Measurements from ENCODE around the gene ZAP70.

- TF ChIP-seq, protein P1, sequence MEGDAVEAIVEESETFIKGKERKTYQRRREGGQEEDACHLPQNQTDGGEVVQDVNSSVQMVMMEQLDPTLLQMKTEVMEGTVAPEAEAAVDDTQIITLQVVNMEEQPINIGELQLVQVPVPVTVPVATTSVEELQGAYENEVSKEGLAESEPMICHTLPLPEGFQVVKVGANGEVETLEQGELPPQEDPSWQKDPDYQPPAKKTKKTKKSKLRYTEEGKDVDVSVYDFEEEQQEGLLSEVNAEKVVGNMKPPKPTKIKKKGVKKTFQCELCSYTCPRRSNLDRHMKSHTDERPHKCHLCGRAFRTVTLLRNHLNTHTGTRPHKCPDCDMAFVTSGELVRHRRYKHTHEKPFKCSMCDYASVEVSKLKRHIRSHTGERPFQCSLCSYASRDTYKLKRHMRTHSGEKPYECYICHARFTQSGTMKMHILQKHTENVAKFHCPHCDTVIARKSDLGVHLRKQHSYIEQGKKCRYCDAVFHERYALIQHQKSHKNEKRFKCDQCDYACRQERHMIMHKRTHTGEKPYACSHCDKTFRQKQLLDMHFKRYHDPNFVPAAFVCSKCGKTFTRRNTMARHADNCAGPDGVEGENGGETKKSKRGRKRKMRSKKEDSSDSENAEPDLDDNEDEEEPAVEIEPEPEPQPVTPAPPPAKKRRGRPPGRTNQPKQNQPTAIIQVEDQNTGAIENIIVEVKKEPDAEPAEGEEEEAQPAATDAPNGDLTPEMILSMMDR (IDR thresholded peaks at IDR 0.05): peak; percentile 95
- TF ChIP-seq MAZ (IDR thresholded peaks at IDR 0.05; ENCODE audit: borderline replicate concordance, low read depth, low read length) (no peak), POLR2A (IDR thresholded peaks at IDR 0.05; ENCODE audit: low read length) (no peak), ZFP36 (IDR thresholded peaks at IDR 0.05; ENCODE audit: borderline replicate concordance, partially characterized antibody) (no peak), RCOR1 (IDR thresholded peaks at IDR 0.05; ENCODE audit: low read depth, low read length) (no peak), JUN (IDR thresholded peaks at IDR 0.05) (no peak), POLR2AphosphoS2 (conservative IDR thresholded peaks at IDR 0.05; ENCODE audit: low read length) (no peak), SREBF2 (IDR thresholded peaks at IDR 0.05) (no peak), MAFK (IDR thresholded peaks at IDR 0.05; ENCODE audit: partially characterized antibody) (no peak), RAD21 (conservative IDR thresholded peaks at IDR 0.05 in 1 of 2, IDR thresholded peaks at IDR 0.05 in 1 of 2) (peak; percentile 99), CBX2 (IDR thresholded peaks at IDR 0.05; ENCODE audit: borderline replicate concordance, low read depth) (no peak)
- TF ChIP-seq, protein P2, sequence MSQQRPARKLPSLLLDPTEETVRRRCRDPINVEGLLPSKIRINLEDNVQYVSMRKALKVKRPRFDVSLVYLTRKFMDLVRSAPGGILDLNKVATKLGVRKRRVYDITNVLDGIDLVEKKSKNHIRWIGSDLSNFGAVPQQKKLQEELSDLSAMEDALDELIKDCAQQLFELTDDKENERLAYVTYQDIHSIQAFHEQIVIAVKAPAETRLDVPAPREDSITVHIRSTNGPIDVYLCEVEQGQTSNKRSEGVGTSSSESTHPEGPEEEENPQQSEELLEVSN (IDR thresholded peaks at IDR 0.05; ENCODE audit: borderline replicate concordance, low read depth): no peak
Observed at GRCh38 chr2:97697252-97698235, 15.8 kb upstream of the ZAP70 start.

All from A549 (cell line).